Esophagus muscularis mucosa (tissue), 3 donors: Measurements from ENCODE around the gene GPR78.

Experiments
- CTCF ChIP-seq, 3 experiments: fragments of 200-600 bp in 2 of 3; fragments of 450-650 bp in 1 of 3; sonication (generic) in 2 of 3; IDR thresholded peaks; one replicate each; pipeline ENCODE4 v1.5.1; 2017 to 2019; ENCODE audit warnings: antibody characterized with exemption in 3 of 3, mild to moderate bottlenecking in 2 of 3, moderate library complexity in 1 of 3
- POLR2AphosphoS5 ChIP-seq, 2 donors: sonication (generic); formaldehyde crosslinking; IDR thresholded peaks; one replicate each; pipeline ENCODE4 v1.6.1; 2017; ENCODE audit warnings: antibody characterized with exemption in 2 of 2

DNA sequence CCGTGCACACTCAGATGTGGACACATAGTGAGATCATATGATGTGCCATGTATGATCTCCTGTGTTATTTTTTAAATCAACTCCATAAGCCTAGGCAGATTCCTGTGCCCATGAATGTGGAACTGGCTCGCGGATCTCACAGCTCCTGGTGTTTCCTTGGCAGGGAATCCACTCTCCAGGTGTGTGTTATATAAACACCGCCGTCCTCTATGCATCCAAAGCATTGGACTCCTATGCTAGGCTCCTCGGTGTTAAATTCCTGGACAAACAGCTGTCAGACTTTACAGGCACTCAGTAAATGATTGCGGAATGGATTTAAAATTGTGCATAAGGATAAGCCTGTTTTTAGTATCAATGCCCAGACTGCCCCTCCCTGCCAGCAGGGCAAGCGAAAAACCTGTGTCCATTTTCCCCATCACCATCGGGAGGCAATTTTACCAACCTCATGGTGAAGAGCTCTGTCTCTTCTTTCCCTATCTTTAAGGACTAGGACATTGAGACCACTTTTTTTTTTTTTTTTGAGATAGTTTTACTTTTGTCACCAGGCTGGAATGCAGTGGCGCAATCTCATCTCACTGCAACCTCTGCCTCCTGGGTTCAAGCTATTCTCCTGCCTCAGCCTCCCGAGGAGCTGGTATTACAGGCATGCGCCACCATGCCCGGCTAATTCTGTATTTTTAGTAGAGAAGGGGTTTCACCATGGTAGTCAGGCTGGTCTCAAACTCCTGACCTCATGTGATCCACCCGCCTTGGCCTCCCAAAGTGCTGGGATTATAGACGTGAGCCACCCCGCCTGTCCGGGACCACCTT, 23.6 kb upstream of the GPR78 start:
- no peak for TF ChIP-seq CTCF (IDR thresholded peaks at IDR 0.05)
- no peak for TF ChIP-seq POLR2AphosphoS5 (IDR thresholded peaks at IDR 0.05)
